ENCODE measurements around the gene CAPZA1. TPM values are rescaled to one million over a fixed set of nuclear protein-coding genes. Genes with fewer than 3 reads are reported as not detected.
"Not testable (repeated sequence)": the region's sequence is repeated elsewhere in the genome, so short reads cannot be mapped to it uniquely, and the experiment has no call there.

CAPZA1 gene
- total RNA-seq, 2 donors from 2014 or later = 111 to 122 TPM

DNA sequence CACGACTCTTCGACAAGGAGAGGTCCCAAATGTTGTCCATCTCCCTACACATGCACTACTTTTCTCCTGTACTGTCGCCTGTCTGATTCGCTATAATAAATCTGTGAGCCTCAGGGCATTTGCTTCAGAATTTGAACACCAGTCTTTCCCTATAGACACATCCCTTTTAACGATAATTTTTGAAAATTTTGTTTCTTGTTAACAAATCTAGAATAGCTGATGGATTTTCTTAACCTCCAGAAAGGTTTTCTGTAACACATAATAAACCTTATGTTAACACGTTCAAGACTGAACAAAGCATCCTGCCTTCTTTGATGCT, 704 bp downstream of the CAPZA1 start:
- Histone ChIP-seq H3K4me1 (ENCODE audit: control insufficient read depth, insufficient read depth, low read length) (no peaks in the 10 kb centered on the region), H3K27ac (ENCODE audit: low read depth, low read length) (no peak overlapping the region), H3K27me3 (ENCODE audit: control insufficient read depth, insufficient read depth, low read length, poor library complexity, severe bottlenecking) (no peaks in the 10 kb centered on the region), H3K9ac (ENCODE audit: extremely low read depth, low read length, poor library complexity, severe bottlenecking) (peak overlapping the region; percentile 89), H3K9me3 (ENCODE audit: control insufficient read depth, low read length) (no peaks in the 10 kb centered on the region), H3K4me3 (ENCODE audit: low read length) (peak overlapping the region; percentile 98), H3K36me3 (ENCODE audit: control insufficient read depth, insufficient read depth, low read length) (peaks cover 20% of the 10 kb centered on the region)
- 3% methylated on average over 4 to 6 of the region's 6 CpGs for WGBS, 2 experiments (ENCODE audit: insufficient coverage in 1 of 2, insufficient read length in 1 of 2)
- peaks cover 6% of the 10 kb centered on the region for H3K36me3 Mint-ChIP-seq (ENCODE audit: low read depth)
- H3K9me3 Mint-ChIP-seq = no peaks in the 10 kb centered on the region
- peaks cover 9% of the 10 kb centered on the region for H3K4me1 Mint-ChIP-seq
- TF ChIP-seq, protein P1, sequence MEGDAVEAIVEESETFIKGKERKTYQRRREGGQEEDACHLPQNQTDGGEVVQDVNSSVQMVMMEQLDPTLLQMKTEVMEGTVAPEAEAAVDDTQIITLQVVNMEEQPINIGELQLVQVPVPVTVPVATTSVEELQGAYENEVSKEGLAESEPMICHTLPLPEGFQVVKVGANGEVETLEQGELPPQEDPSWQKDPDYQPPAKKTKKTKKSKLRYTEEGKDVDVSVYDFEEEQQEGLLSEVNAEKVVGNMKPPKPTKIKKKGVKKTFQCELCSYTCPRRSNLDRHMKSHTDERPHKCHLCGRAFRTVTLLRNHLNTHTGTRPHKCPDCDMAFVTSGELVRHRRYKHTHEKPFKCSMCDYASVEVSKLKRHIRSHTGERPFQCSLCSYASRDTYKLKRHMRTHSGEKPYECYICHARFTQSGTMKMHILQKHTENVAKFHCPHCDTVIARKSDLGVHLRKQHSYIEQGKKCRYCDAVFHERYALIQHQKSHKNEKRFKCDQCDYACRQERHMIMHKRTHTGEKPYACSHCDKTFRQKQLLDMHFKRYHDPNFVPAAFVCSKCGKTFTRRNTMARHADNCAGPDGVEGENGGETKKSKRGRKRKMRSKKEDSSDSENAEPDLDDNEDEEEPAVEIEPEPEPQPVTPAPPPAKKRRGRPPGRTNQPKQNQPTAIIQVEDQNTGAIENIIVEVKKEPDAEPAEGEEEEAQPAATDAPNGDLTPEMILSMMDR (conservative IDR thresholded peaks at IDR 0.05) = no peak
- H3K27ac Mint-ChIP-seq = peak overlapping the region; percentile 98
- DNase-seq = no peak
- H3K27me3 Mint-ChIP-seq (ENCODE audit: insufficient read depth) = no peaks in the 10 kb centered on the region
- peak overlapping the region; percentile 99 for H3K4me3 Mint-ChIP-seq

- H3K27ac Mint-ChIP-seq; H3K27me3 Mint-ChIP-seq (ENCODE audit: insufficient read depth); H3K4me3 ChIP-seq (ENCODE audit: low read length); H3K9me3 ChIP-seq (ENCODE audit: control insufficient read depth, low read length); H3K4me3 Mint-ChIP-seq; H3K4me1 ChIP-seq (ENCODE audit: control insufficient read depth, insufficient read depth, low read length); DNase-seq; H3K27me3 ChIP-seq (ENCODE audit: control insufficient read depth, insufficient read depth, low read length, poor library complexity, severe bottlenecking); H3K4me1 Mint-ChIP-seq; H3K9me3 Mint-ChIP-seq; H3K9ac ChIP-seq (ENCODE audit: extremely low read depth, low read length, poor library complexity, severe bottlenecking); H3K27ac ChIP-seq (ENCODE audit: low read depth, low read length): not testable (repeated sequence)
- 95% methylated on average over 2 of the region's 5 CpGs; no CpG with 5 or more reads in 1 of the 2 experiments for WGBS, 2 experiments (ENCODE audit: insufficient coverage in 1 of 2, insufficient read length in 1 of 2)
- H3K36me3 ChIP-seq (ENCODE audit: control insufficient read depth, insufficient read depth, low read length) = peaks cover 40% of the 10 kb centered on the region
- H3K36me3 Mint-ChIP-seq (ENCODE audit: low read depth) = peaks cover 18% of the 10 kb centered on the region
These were observed 4.9 kb downstream of the CAPZA1 start for GRCh38 chr1:112624493-112624892.

DNA sequence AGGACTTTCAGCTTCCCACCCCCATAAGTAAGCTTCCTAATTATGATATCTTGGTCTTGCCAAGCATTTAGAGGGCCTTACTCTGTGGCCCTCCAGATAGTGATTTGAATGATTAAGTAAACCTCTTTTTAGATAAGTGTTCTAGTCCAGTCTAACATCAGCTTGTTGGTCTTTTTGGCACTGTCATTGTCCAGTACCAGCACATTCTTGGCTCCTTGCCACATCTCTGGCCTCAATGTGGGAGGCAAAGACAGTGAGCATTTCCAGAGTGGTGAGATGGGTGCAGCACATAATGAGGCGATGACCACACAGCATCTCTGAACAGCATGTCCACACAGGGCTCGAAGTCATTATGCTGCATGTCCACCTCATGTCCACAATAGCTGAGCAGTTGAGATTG, 6.1 kb downstream of the CAPZA1 start:
- Mint-ChIP-seq H3K9me3 (no peaks in the 10 kb centered on the region), H3K27ac (no peak overlapping the region), H3K4me3 (no peak overlapping the region), H3K27me3 (ENCODE audit: insufficient read depth) (no peaks in the 10 kb centered on the region), H3K36me3 (ENCODE audit: low read depth) (peaks cover 21% of the 10 kb centered on the region), H3K4me1 (peaks cover 3% of the 10 kb centered on the region)
- no peaks in the 10 kb centered on the region for H3K9me3 ChIP-seq (ENCODE audit: control insufficient read depth, low read length)
- no peaks in the 10 kb centered on the region for H3K27me3 ChIP-seq (ENCODE audit: control insufficient read depth, insufficient read depth, low read length, poor library complexity, severe bottlenecking)
- no peak overlapping the region for H3K4me3 ChIP-seq (ENCODE audit: low read length)
- no peak overlapping the region for H3K9ac ChIP-seq (ENCODE audit: extremely low read depth, low read length, poor library complexity, severe bottlenecking)
- no peak for DNase-seq
- no peak overlapping the region for H3K27ac ChIP-seq (ENCODE audit: low read depth, low read length)
- 98% methylated on average over 2 of the region's 2 CpGs; no CpG with 5 or more reads in 1 of the 2 experiments for WGBS, 2 experiments (ENCODE audit: insufficient coverage in 1 of 2, insufficient read length in 1 of 2)
- TF ChIP-seq, protein P1 (conservative IDR thresholded peaks at IDR 0.05) = no peak
- H3K36me3 ChIP-seq (ENCODE audit: control insufficient read depth, insufficient read depth, low read length) = peaks cover 48% of the 10 kb centered on the region
- no peaks in the 10 kb centered on the region for H3K4me1 ChIP-seq (ENCODE audit: control insufficient read depth, insufficient read depth, low read length)

DNA sequence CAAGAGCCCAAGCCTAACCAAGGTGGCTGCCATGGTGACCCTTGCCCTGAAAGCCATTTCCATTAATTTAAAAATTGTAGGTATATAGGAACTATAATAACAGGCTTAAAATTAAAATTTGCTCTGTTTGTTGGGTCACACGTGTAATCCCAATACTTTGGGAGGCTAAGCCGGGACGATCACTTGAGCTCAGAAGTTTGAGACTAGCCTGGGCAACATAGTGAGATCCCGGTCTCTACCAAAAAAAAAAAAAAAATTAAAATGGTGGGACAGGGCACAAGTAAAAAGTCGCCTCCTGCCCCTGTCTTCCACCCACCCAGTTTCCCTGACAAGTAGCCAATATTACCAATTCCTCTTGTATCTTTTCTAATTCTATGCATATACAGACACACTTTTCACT, 6.6 kb downstream of the CAPZA1 start:
- no peaks in the 10 kb centered on the region for H3K9me3 ChIP-seq (ENCODE audit: control insufficient read depth, low read length)
- TF ChIP-seq, protein P1 (conservative IDR thresholded peaks at IDR 0.05) = no peak
- Mint-ChIP-seq H3K36me3 (ENCODE audit: low read depth) (peaks cover 23% of the 10 kb centered on the region), H3K27me3 (ENCODE audit: insufficient read depth) (no peaks in the 10 kb centered on the region), H3K27ac (no peak overlapping the region), H3K9me3 (no peaks in the 10 kb centered on the region), H3K4me1 (no peaks in the 10 kb centered on the region), H3K4me3 (no peak overlapping the region)
- H3K27ac ChIP-seq (ENCODE audit: low read depth, low read length) = no peak overlapping the region
- no peak overlapping the region for H3K9ac ChIP-seq (ENCODE audit: extremely low read depth, low read length, poor library complexity, severe bottlenecking)
- no peak overlapping the region for H3K4me3 ChIP-seq (ENCODE audit: low read length)
- H3K27me3 ChIP-seq (ENCODE audit: control insufficient read depth, insufficient read depth, low read length, poor library complexity, severe bottlenecking) = no peaks in the 10 kb centered on the region
- H3K4me1 ChIP-seq (ENCODE audit: control insufficient read depth, insufficient read depth, low read length) = no peaks in the 10 kb centered on the region
- 95 to 100% methylated on average over 5 of the region's 5 CpGs for WGBS, 2 experiments (ENCODE audit: insufficient coverage in 1 of 2, insufficient read length in 1 of 2)
- DNase-seq = no peak
- H3K36me3 ChIP-seq (ENCODE audit: control insufficient read depth, insufficient read depth, low read length) = peaks cover 53% of the 10 kb centered on the region

Data from endodermal cell (in vitro differentiated cells).